Subcutaneous abdominal adipose tissue (tissue), 5 donors: ENCODE measurements around the gene IQSEC3.

Source experiments
- H3K27ac ChIP-seq: one replicate; pipeline ENCODE4 v1.7.0; 2013; ENCODE audit warnings: low read depth, mild to moderate bottlenecking, inconsistent platforms, low read length, moderate library complexity
- H3K27me3 ChIP-seq, 5 donors: one replicate each; pipeline ENCODE4 v1.7.0; 2013; ENCODE audit warnings: low read length in 5 of 5, inconsistent platforms in 1 of 5; ENCODE audit not compliant: control insufficient read depth in 5 of 5, insufficient read depth in 4 of 5
- H3K36me3 ChIP-seq, 5 donors: one replicate each; pipeline ENCODE4 v1.7.0; 2013; ENCODE audit warnings: low read length in 5 of 5; ENCODE audit not compliant: control insufficient read depth in 5 of 5, insufficient read depth in 5 of 5
- H3K4me1 ChIP-seq, 5 donors: one replicate each; pipeline ENCODE4 v1.7.0; 2013; ENCODE audit warnings: low read length in 5 of 5, mild to moderate bottlenecking in 3 of 5, moderate library complexity in 1 of 5; ENCODE audit not compliant: control insufficient read depth in 5 of 5, insufficient read depth in 5 of 5
- H3K4me3 ChIP-seq, 5 donors: one replicate each; pipeline ENCODE4 v1.7.0; 2013; ENCODE audit warnings: low read length in 5 of 5, low read depth in 1 of 5
- H3K9ac ChIP-seq, 5 donors: one replicate each; pipeline ENCODE4 v1.7.0; 2013; ENCODE audit warnings: low read length in 5 of 5, mild to moderate bottlenecking in 4 of 5, moderate library complexity in 3 of 5
- H3K9me3 ChIP-seq, 5 donors: one replicate each; pipeline ENCODE4 v1.7.0; 2013; ENCODE audit warnings: low read length in 5 of 5; ENCODE audit not compliant: control insufficient read depth in 5 of 5
- donor health status: healthy.
- donor health status: healthy.
- donor health status: healthy.
- donor health status: healthy.
- donor health status: healthy.

The IQSEC3 gene

GRCh38 chr12:209246-209645, 142.7 kb downstream of the IQSEC3 start:
- Histone ChIP-seq H3K9ac (no peak overlapping the region), H3K27ac (no peak overlapping the region), H3K4me3 (no peak overlapping the region), H3K9me3 (no peaks in the 10 kb centered on the region), H3K36me3 (no peaks in the 10 kb centered on the region), H3K27me3 (peaks cover 18 to 50% (median 24%) of the 10 kb centered on the region in 5 donors), H3K4me1 (peaks cover 0 to 18% (median 17%) of the 10 kb centered on the region in 5 donors)

- Histone ChIP-seq H3K27ac (no peak overlapping the region), H3K36me3 (no peaks in the 10 kb centered on the region), H3K4me3 (no peak overlapping the region), H3K4me1 (peaks cover 0 to 17% (median 15%) of the 10 kb centered on the region in 5 donors), H3K9me3 (no peaks in the 10 kb centered on the region), H3K27me3 (peaks cover 13 to 46% (median 24%) of the 10 kb centered on the region in 5 donors), H3K9ac (no peak overlapping the region)
Measured at GRCh38 chr12:209851-210250, 143.3 kb downstream of the IQSEC3 start.

- Histone ChIP-seq H3K9ac (no peak overlapping the region), H3K9me3 (no peaks in the 10 kb centered on the region), H3K27ac (no peak overlapping the region), H3K4me3 (no peak overlapping the region), H3K36me3 (no peaks in the 10 kb centered on the region), H3K27me3 (peaks cover 13 to 46% (median 24%) of the 10 kb centered on the region in 5 donors), H3K4me1 (peaks cover 0 to 17% (median 15%) of the 10 kb centered on the region in 5 donors)
Measured at GRCh38 chr12:210277-211141, 143.9 kb downstream of the IQSEC3 start.

GRCh38 chr12:211142-211465, 144.5 kb downstream of the IQSEC3 start:
- Histone ChIP-seq H3K9ac (no peak overlapping the region), H3K36me3 (no peaks in the 10 kb centered on the region), H3K27ac (no peak overlapping the region), H3K27me3 (peaks cover 13 to 46% (median 24%) of the 10 kb centered on the region in 5 donors), H3K9me3 (no peaks in the 10 kb centered on the region), H3K4me3 (no peak overlapping the region), H3K4me1 (peaks cover 0 to 17% (median 15%) of the 10 kb centered on the region in 5 donors)

- Histone ChIP-seq H3K27ac (no peak overlapping the region), H3K9me3 (no peaks in the 10 kb centered on the region), H3K36me3 (no peaks in the 10 kb centered on the region), H3K9ac (no peak overlapping the region), H3K4me3 (no peak overlapping the region), H3K4me1 (peaks cover 0 to 17% (median 15%) of the 10 kb centered on the region in 5 donors), H3K27me3 (peaks cover 10 to 41% (median 24%) of the 10 kb centered on the region in 5 donors)
Measured at GRCh38 chr12:211639-212414, 145.3 kb downstream of the IQSEC3 start.

- Histone ChIP-seq H3K4me1 (peaks cover 0 to 17% (median 15%) of the 10 kb centered on the region in 5 donors), H3K36me3 (no peaks in the 10 kb centered on the region), H3K27ac (no peak overlapping the region), H3K27me3 (peaks cover 7 to 41% (median 24%) of the 10 kb centered on the region in 5 donors), H3K4me3 (peak overlapping the region in 2 of 5 donors; percentile 13 to 24), H3K9me3 (no peaks in the 10 kb centered on the region), H3K9ac (no peak overlapping the region)
Measured at GRCh38 chr12:212415-212714, 145.8 kb downstream of the IQSEC3 start.

DNA sequence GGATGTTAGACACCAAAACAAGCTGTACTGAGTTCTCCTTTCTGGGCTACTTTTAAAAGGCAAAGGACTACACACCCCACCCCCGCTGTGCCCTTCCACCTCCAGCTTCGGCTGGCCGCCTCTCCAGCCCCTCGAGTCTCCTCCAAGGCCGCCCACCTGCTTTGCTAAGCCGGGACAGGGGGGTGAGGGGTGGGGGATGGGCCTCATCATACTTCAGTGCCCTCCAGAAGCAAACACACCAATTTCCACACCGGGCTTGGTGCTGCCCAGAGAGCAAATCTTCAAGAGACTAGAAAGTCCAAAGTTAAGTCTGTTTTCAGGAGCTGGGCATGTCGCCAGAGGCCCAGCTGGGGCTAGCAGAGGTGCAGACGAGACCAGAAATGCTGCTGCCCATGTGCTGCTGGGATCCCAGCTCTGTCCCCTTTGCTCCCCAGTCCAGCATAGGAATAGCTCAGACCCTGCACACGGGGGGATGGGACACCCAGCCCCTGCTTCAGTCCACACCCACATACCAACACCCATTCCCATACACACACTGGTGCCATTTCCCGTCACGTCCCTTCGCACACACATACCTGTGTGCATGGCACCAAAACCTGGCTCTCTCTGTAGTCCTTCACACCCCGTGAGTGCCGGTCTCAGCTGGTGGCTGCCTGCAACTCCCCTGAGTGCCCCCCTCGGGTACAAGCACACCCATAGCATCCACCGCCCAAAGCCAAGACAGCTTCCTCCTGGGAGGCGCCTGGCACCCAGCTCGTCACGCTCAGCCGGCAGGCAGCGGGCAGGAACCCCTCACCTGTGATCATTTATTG, 146.4 kb downstream of the IQSEC3 start:
- H3K27me3 ChIP-seq = peaks cover 7 to 39% (median 22%) of the 10 kb centered on the region in 5 donors

GRCh38 chr12:213527-213932, 147.0 kb downstream of the IQSEC3 start:
- Histone ChIP-seq H3K27ac (no peak overlapping the region), H3K9me3 (no peaks in the 10 kb centered on the region), H3K4me1 (peaks cover 0 to 17% (median 15%) of the 10 kb centered on the region in 5 donors), H3K36me3 (no peaks in the 10 kb centered on the region), H3K27me3 (peaks cover 9 to 44% (median 20%) of the 10 kb centered on the region in 5 donors), H3K4me3 (peak overlapping the region in 4 of 5 donors; percentile 11 to 37 (median 14)), H3K9ac (no peak overlapping the region)

More for the DNA sequence above, 146.4 kb downstream of the IQSEC3 start:
- peak overlapping the region in 3 of 5 donors; percentile 13 to 25 (median 24) for H3K4me3 ChIP-seq
- H3K9me3 ChIP-seq = no peaks in the 10 kb centered on the region
- H3K4me1 ChIP-seq = peaks cover 0 to 17% (median 15%) of the 10 kb centered on the region in 5 donors
- no peak overlapping the region for H3K9ac ChIP-seq
- no peaks in the 10 kb centered on the region for H3K36me3 ChIP-seq
- H3K27ac ChIP-seq = no peak overlapping the region

GRCh38 chr12:214003-214741, 147.6 kb downstream of the IQSEC3 start, which contains the start of gene SLC6A12:
TSS of gene SLC6A12 (minus strand) at chr12:214157. CDS start at chr12:209986, 4,171 bp downstream.
- Histone ChIP-seq H3K27me3 (peaks cover 9 to 48% (median 20%) of the 10 kb centered on the region in 5 donors), H3K36me3 (no peaks in the 10 kb centered on the region), H3K9me3 (no peaks in the 10 kb centered on the region), H3K4me3 (peak within 1 kb of the TSS in 4 of 5 donors; percentile 11 to 37 (median 14)), H3K9ac (no peak within 1 kb of the TSS), H3K4me1 (peaks cover 0 to 17% (median 15%) of the 10 kb centered on the region in 5 donors), H3K27ac (no peak within 1 kb of the TSS)
